Activated T-cell treated with anti-CD3 and anti-CD28 coated beads for 4 hours (primary cell): Measurements from ENCODE around the gene IDH2.
A peak's percentile ranks its signal among the peaks of the same experiment; 100 is the strongest.

ENCODE experiments used
- DNase-seq: peaks from one replicate; pipeline ENCODE4 v3.0.0-alpha.2; 2020

IDH2 gene

GRCh38 chr15:90062462-90062932 lies 39.8 kb downstream of the IDH2 start:
- no peak for DNase-seq

GRCh38 chr15:90062023-90062442 lies 40.2 kb downstream of the IDH2 start:
- no peak for DNase-seq

GRCh38 chr15:90060797-90061196 lies 41.5 kb downstream of the IDH2 start:
- DNase-seq, result no peak

GRCh38 chr15:90059208-90059985 lies 42.9 kb downstream of the IDH2 start:
- DNase-seq, result peak; percentile 36

GRCh38 chr15:90058775-90059174 lies 43.5 kb downstream of the IDH2 start:
- no peak for DNase-seq

GRCh38 chr15:90058308-90058707 lies 44.0 kb downstream of the IDH2 start:
- no peak for DNase-seq

- no peak for DNase-seq
Measured at GRCh38 chr15:90056529-90056928, 45.7 kb downstream of the IDH2 start.

- DNase-seq, result no peak
Measured at GRCh38 chr15:90055182-90055581, 47.1 kb downstream of the IDH2 start.

- DNase-seq, result no peak
Measured at GRCh38 chr15:90054618-90055097, 47.6 kb downstream of the IDH2 start.

- no peak for DNase-seq
Measured at GRCh38 chr15:90053685-90054466, 48.4 kb downstream of the IDH2 start.

GRCh38 chr15:90051874-90052273 lies 50.4 kb downstream of the IDH2 start:
- no peak for DNase-seq

GRCh38 chr15:90049666-90050604 lies 52.3 kb downstream of the IDH2 start:
- no peak for DNase-seq

- no peak for DNase-seq
Measured at GRCh38 chr15:90049030-90049429, 53.2 kb downstream of the IDH2 start.

GRCh38 chr15:90047956-90048575 lies 54.2 kb downstream of the IDH2 start:
- no peak for DNase-seq

- no peak for DNase-seq
Measured at GRCh38 chr15:90046911-90047392, 55.3 kb downstream of the IDH2 start.

- no peak for DNase-seq
Measured at GRCh38 chr15:90046289-90046688, 56.0 kb downstream of the IDH2 start.

- DNase-seq, result no peak
Measured at GRCh38 chr15:90044916-90045371, 57.3 kb downstream of the IDH2 start.

- no peak for DNase-seq
Measured at GRCh38 chr15:90044191-90044590, 58.1 kb downstream of the IDH2 start.

- DNase-seq, result no peak
Measured at GRCh38 chr15:90043530-90044010, 58.7 kb downstream of the IDH2 start.

- DNase-seq, result no peak
Measured at GRCh38 chr15:90042766-90043529, 59.3 kb downstream of the IDH2 start.

- DNase-seq, result no peak
Measured at GRCh38 chr15:90042356-90042755, 59.9 kb downstream of the IDH2 start.
